ENCODE data around the gene PGBD1.
"Not testable (repeated sequence)": the region's sequence is repeated elsewhere in the genome, so short reads cannot be mapped to it uniquely, and the experiment has no call there.

PGBD1 gene

GRCh38 chr6:28311139-28311823, 29.9 kb downstream of the PGBD1 start:
- H3K27ac ChIP-seq (ENCODE audit: insufficient read depth, low read depth, low read length, poor library complexity, severe bottlenecking) = no peak overlapping the region
- H3K36me3 ChIP-seq (ENCODE audit: control insufficient read depth, insufficient read depth, low read length) = no peaks in the 10 kb centered on the region
- H3K27me3 ChIP-seq (ENCODE audit: control insufficient read depth, insufficient read depth, low read length, poor library complexity, severe bottlenecking) = no peaks in the 10 kb centered on the region
- H3K4me3 ChIP-seq (ENCODE audit: insufficient read depth, low read depth, low read length) = no peak overlapping the region
- no peaks in the 10 kb centered on the region for H3K9me3 ChIP-seq (ENCODE audit: control insufficient read depth, low read length)
- H3K4me1 ChIP-seq (ENCODE audit: control insufficient read depth, insufficient read depth, low read length) = no peaks in the 10 kb centered on the region
- WGBS, 2 experiments = 82 to 84% methylated on average over 9 of the region's 9 CpGs

DNA sequence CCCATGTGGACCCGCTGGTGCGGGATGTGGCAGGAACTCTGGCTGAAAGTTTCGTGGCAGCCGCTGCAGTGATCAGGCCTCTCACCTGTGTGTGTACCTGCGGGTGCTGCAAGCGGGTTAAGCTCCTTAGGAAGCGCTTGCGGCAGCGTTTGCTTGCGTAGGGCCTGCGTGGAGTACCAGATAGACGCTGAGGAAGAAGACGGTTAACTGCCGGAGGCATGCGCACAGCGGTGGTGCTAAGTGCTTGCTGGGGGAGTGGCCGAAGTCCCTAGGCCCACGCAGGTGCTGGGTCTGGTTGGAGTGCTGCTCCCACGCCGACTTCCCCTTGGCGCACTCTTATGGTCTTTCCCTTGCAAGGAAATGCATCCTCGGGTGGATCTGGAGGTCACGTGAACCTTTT, 31.6 kb downstream of the PGBD1 start:
- no peaks in the 10 kb centered on the region for H3K9me3 ChIP-seq (ENCODE audit: control insufficient read depth, low read length)
- H3K4me1 ChIP-seq (ENCODE audit: control insufficient read depth, insufficient read depth, low read length) = no peaks in the 10 kb centered on the region
- H3K27me3 ChIP-seq (ENCODE audit: control insufficient read depth, insufficient read depth, low read length, poor library complexity, severe bottlenecking) = no peaks in the 10 kb centered on the region
- H3K36me3 ChIP-seq (ENCODE audit: control insufficient read depth, insufficient read depth, low read length) = no peaks in the 10 kb centered on the region
- H3K27ac ChIP-seq (ENCODE audit: insufficient read depth, low read depth, low read length, poor library complexity, severe bottlenecking) = no peak overlapping the region
- WGBS, 2 experiments = 95% methylated on average over 23 of the region's 23 CpGs
- no peak overlapping the region for H3K4me3 ChIP-seq (ENCODE audit: insufficient read depth, low read depth, low read length)

DNA sequence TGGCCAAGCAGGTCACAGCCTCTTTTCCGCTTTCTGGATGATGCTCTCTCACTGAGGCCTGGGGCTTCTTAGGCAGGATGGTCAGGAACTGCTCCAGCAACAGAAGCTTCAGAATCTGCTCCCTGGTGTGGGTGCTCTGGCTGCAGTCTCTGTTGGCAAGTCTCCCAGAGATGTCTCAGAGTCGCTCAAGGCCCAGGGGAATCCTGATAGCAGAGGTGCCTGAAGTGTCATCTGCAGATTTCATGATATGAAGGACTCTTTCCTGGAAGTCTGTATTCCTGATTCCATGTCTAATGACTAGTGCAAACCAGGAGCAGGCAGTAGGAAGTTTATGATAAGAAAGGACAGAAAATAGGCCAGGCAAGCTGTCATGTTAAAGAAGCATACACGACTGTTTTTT, 34.3 kb downstream of the PGBD1 start:
- WGBS, 2 experiments = 91% methylated on average over 3 of the region's 3 CpGs
- Histone ChIP-seq H3K27ac (ENCODE audit: insufficient read depth, low read depth, low read length, poor library complexity, severe bottlenecking) (no peak overlapping the region), H3K4me1 (ENCODE audit: control insufficient read depth, insufficient read depth, low read length) (no peaks in the 10 kb centered on the region), H3K36me3 (ENCODE audit: control insufficient read depth, insufficient read depth, low read length) (no peaks in the 10 kb centered on the region), H3K9me3 (ENCODE audit: control insufficient read depth, low read length) (no peaks in the 10 kb centered on the region), H3K27me3 (ENCODE audit: control insufficient read depth, insufficient read depth, low read length, poor library complexity, severe bottlenecking) (no peaks in the 10 kb centered on the region), H3K4me3 (ENCODE audit: insufficient read depth, low read depth, low read length) (no peak overlapping the region)

DNA sequence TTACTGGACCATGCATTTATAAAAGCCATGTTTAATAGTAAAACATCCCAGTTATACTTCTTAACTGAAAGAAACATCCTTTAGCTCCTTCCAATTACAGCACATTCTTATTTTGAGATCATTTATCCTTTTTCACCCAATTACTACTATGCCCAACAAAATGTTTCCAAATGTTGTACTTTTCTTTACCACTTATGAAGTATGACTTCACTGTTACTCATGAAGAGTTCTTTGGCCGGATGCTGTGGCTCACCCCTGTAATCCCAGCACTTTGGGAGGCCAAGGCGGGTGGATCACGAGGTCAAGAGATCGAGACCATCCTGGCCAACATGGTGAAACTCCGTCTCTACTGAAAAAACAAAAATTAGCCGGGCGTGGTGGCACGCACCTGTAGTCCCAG, 36.5 kb downstream of the PGBD1 start:
- H3K36me3 ChIP-seq (ENCODE audit: control insufficient read depth, insufficient read depth, low read length); H3K27ac ChIP-seq (ENCODE audit: insufficient read depth, low read depth, low read length, poor library complexity, severe bottlenecking); H3K27me3 ChIP-seq (ENCODE audit: control insufficient read depth, insufficient read depth, low read length, poor library complexity, severe bottlenecking); H3K4me1 ChIP-seq (ENCODE audit: control insufficient read depth, insufficient read depth, low read length); H3K4me3 ChIP-seq (ENCODE audit: insufficient read depth, low read depth, low read length); H3K9me3 ChIP-seq (ENCODE audit: control insufficient read depth, low read length): not testable (repeated sequence)
- WGBS, 2 experiments = 92 to 96% methylated on average over 8 of the region's 8 CpGs

GRCh38 chr6:28322661-28323060, 41.3 kb downstream of the PGBD1 start:
- Histone ChIP-seq H3K4me1 (ENCODE audit: control insufficient read depth, insufficient read depth, low read length) (no peaks in the 10 kb centered on the region), H3K36me3 (ENCODE audit: control insufficient read depth, insufficient read depth, low read length) (peaks cover 27% of the 10 kb centered on the region), H3K27ac (ENCODE audit: insufficient read depth, low read depth, low read length, poor library complexity, severe bottlenecking) (no peak overlapping the region), H3K4me3 (ENCODE audit: insufficient read depth, low read depth, low read length) (no peak overlapping the region), H3K27me3 (ENCODE audit: control insufficient read depth, insufficient read depth, low read length, poor library complexity, severe bottlenecking) (no peaks in the 10 kb centered on the region), H3K9me3 (ENCODE audit: control insufficient read depth, low read length) (peaks cover 13% of the 10 kb centered on the region)
- WGBS, 2 experiments = 90 to 92% methylated on average over 3 of the region's 3 CpGs

DNA sequence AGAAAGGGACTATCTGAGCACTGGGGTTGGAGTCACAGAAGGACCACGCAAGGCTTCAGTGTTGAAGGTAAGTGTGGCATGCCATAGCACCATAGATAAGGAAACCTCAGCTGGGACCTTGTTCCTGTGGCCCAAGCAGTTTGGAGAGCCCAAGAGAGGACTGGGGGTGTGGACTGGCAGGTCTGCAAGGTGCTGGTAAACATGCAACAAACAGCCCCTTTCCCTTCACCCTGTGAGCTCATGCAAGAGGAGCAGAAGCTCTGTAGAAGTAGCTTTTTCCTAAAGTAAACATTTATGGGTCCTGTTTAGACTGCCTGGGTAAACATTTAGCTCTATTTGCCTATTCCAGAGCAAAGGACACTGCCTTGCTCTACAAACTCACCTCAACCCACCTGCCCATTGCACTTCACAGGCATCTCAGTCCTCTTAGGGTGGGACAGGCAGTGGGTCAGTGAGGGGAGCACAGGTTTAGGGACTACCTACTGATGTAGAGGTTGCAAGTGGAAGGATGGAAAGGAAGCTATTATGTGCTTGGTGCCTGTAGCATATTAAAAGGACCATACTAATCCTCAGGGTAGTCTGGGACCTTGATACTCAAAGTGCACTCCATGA, 42.5 kb downstream of the PGBD1 start:
- Histone ChIP-seq H3K9me3 (ENCODE audit: control insufficient read depth, low read length) (peaks cover 13% of the 10 kb centered on the region), H3K4me1 (ENCODE audit: control insufficient read depth, insufficient read depth, low read length) (no peaks in the 10 kb centered on the region), H3K36me3 (ENCODE audit: control insufficient read depth, insufficient read depth, low read length) (peaks cover 27% of the 10 kb centered on the region), H3K27ac (ENCODE audit: insufficient read depth, low read depth, low read length, poor library complexity, severe bottlenecking) (no peak overlapping the region), H3K27me3 (ENCODE audit: control insufficient read depth, insufficient read depth, low read length, poor library complexity, severe bottlenecking) (no peaks in the 10 kb centered on the region), H3K4me3 (ENCODE audit: insufficient read depth, low read depth, low read length) (no peak overlapping the region)
- 95 to 96% methylated on average over 1 of the region's 1 CpG for WGBS, 2 experiments

DNA sequence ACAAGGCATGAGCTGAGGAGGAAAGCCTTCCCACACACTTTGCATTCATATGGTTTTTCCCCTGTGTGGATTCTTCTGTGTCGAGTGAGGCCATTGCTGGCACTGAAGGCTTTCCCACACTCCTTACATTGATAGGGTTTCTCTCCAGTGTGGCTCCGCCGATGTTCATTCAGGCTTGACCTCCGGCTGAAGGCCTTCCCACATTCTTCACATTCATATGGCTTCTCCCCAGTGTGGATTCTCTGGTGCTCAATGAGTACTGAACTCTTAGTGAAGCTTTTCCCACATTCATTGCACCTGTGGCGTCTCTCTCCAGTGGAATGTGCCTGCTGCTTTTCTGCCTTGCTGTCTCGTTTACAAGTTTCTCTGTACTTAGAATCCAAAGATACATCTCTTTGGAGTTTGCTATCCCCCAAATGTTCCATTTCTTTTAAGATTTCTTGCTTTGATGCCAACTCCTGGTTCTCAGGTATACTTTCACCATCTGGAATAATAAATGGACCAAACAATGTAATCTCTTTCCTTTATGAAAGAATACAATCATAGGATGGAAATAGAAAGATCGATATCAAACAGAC, 45.1 kb downstream of the PGBD1 start:
- Histone ChIP-seq H3K9me3 (ENCODE audit: control insufficient read depth, low read length) (peaks cover 13% of the 10 kb centered on the region), H3K27ac (ENCODE audit: insufficient read depth, low read depth, low read length, poor library complexity, severe bottlenecking) (no peak overlapping the region)

GRCh38 chr6:28330041-28330440, 48.7 kb downstream of the PGBD1 start:
- WGBS, 2 experiments = 67% methylated on average over 1 of the region's 1 CpG; no CpG with 5 or more reads in 1 of the 2 experiments
- Histone ChIP-seq H3K27ac (ENCODE audit: insufficient read depth, low read depth, low read length, poor library complexity, severe bottlenecking) (no peak overlapping the region), H3K9me3 (ENCODE audit: control insufficient read depth, low read length) (peaks cover 13% of the 10 kb centered on the region), H3K27me3 (ENCODE audit: control insufficient read depth, insufficient read depth, low read length, poor library complexity, severe bottlenecking) (no peaks in the 10 kb centered on the region), H3K4me3 (ENCODE audit: insufficient read depth, low read depth, low read length) (no peak overlapping the region), H3K4me1 (ENCODE audit: control insufficient read depth, insufficient read depth, low read length) (no peaks in the 10 kb centered on the region), H3K36me3 (ENCODE audit: control insufficient read depth, insufficient read depth, low read length) (peaks cover 23% of the 10 kb centered on the region)

More for the DNA sequence above, 45.1 kb downstream of the PGBD1 start:
- Histone ChIP-seq H3K4me3 (ENCODE audit: insufficient read depth, low read depth, low read length) (no peak overlapping the region), H3K27me3 (ENCODE audit: control insufficient read depth, insufficient read depth, low read length, poor library complexity, severe bottlenecking) (no peaks in the 10 kb centered on the region), H3K36me3 (ENCODE audit: control insufficient read depth, insufficient read depth, low read length) (peaks cover 27% of the 10 kb centered on the region), H3K4me1 (ENCODE audit: control insufficient read depth, insufficient read depth, low read length) (no peaks in the 10 kb centered on the region)
- WGBS, 2 experiments = 92 to 93% methylated on average over 7 of the region's 7 CpGs

- Histone ChIP-seq H3K36me3 (ENCODE audit: control insufficient read depth, insufficient read depth, low read length) (no peaks in the 10 kb centered on the region), H3K4me1 (ENCODE audit: control insufficient read depth, insufficient read depth, low read length) (peaks cover 5% of the 10 kb centered on the region), H3K27me3 (ENCODE audit: control insufficient read depth, insufficient read depth, low read length, poor library complexity, severe bottlenecking) (no peaks in the 10 kb centered on the region), H3K27ac (ENCODE audit: insufficient read depth, low read depth, low read length, poor library complexity, severe bottlenecking) (no peak overlapping the region), H3K9me3 (ENCODE audit: control insufficient read depth, low read length) (no peaks in the 10 kb centered on the region), H3K4me3 (ENCODE audit: insufficient read depth, low read depth, low read length) (no peak overlapping the region)
- WGBS, 2 experiments = 100% methylated on average over 1 of the region's 2 CpGs; no CpG with 5 or more reads in 1 of the 2 experiments
These were observed 51.7 kb downstream of the PGBD1 start for GRCh38 chr6:28333047-28333446.

- Histone ChIP-seq H3K4me3 (ENCODE audit: insufficient read depth, low read depth, low read length) (no peak overlapping the region), H3K4me1 (ENCODE audit: control insufficient read depth, insufficient read depth, low read length) (peaks cover 5% of the 10 kb centered on the region), H3K27me3 (ENCODE audit: control insufficient read depth, insufficient read depth, low read length, poor library complexity, severe bottlenecking) (no peaks in the 10 kb centered on the region), H3K27ac (ENCODE audit: insufficient read depth, low read depth, low read length, poor library complexity, severe bottlenecking) (no peak overlapping the region), H3K36me3 (ENCODE audit: control insufficient read depth, insufficient read depth, low read length) (no peaks in the 10 kb centered on the region), H3K9me3 (ENCODE audit: control insufficient read depth, low read length) (no peaks in the 10 kb centered on the region)
- 90 to 95% methylated on average over 1 of the region's 1 CpG for WGBS, 2 experiments
These were observed 52.2 kb downstream of the PGBD1 start for GRCh38 chr6:28333599-28334018.
